Esophagus muscularis mucosa (tissue), 3 donors: ENCODE results near the gene ELOB.

Experiments used
- POLR2AphosphoS5 ChIP-seq, 2 donors: sonication (generic); formaldehyde crosslinking; IDR thresholded peaks; one replicate each; pipeline ENCODE4 v1.6.1; 2017; ENCODE audit warnings: antibody characterized with exemption in 2 of 2
- TF ChIP-seq, protein P1 (sequence below), 3 experiments: fragments of 200-600 bp in 2 of 3; fragments of 450-650 bp in 1 of 3; sonication (generic) in 2 of 3; IDR thresholded peaks; one replicate each; pipeline ENCODE4 v1.5.1; 2017 to 2019; ENCODE audit warnings: antibody characterized with exemption in 3 of 3, mild to moderate bottlenecking in 2 of 3, moderate library complexity in 1 of 3

GRCh38 chr16:2752035-2752849, 24.8 kb downstream of the ELOB start, which contains the start of gene SRRM2:
- TF ChIP-seq, protein P1, sequence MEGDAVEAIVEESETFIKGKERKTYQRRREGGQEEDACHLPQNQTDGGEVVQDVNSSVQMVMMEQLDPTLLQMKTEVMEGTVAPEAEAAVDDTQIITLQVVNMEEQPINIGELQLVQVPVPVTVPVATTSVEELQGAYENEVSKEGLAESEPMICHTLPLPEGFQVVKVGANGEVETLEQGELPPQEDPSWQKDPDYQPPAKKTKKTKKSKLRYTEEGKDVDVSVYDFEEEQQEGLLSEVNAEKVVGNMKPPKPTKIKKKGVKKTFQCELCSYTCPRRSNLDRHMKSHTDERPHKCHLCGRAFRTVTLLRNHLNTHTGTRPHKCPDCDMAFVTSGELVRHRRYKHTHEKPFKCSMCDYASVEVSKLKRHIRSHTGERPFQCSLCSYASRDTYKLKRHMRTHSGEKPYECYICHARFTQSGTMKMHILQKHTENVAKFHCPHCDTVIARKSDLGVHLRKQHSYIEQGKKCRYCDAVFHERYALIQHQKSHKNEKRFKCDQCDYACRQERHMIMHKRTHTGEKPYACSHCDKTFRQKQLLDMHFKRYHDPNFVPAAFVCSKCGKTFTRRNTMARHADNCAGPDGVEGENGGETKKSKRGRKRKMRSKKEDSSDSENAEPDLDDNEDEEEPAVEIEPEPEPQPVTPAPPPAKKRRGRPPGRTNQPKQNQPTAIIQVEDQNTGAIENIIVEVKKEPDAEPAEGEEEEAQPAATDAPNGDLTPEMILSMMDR (IDR thresholded peaks at IDR 0.05): peak in 1 of 3 experiments; percentile 7
- peak; percentile 94 to 98 for TF ChIP-seq POLR2AphosphoS5 (IDR thresholded peaks at IDR 0.05)
